ENCODE data around the gene MIB2.

MIB2 gene

DNA sequence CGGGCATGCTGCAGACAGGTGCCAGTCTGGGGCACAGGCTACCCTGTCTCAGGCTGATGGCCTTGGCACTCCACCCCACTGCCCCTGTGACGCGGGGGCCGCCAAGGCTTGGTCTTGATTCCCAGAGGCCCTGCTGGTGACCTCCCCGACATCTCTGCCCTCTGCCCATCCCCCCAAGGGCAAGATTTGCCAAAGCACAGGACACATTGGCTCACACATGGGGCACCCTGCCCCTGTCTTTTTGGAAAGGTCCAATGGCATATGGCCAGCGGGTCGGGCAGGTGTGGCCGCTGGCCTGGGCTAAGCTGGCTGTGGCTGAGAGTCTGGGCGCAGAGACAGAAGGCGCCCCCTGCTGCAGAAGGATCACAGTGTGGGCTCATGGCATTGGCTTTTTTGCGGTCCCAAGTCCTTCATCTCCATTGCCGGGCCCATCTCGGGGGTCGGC, 4.6 kb downstream of the MIB2 start:
- DNase-seq (ENCODE audit: low read depth): no peak
- no peak overlapping the region for H3K4me3 ChIP-seq (ENCODE audit: control insufficient read depth, low read depth, low read length)
- TF ChIP-seq, protein P1, sequence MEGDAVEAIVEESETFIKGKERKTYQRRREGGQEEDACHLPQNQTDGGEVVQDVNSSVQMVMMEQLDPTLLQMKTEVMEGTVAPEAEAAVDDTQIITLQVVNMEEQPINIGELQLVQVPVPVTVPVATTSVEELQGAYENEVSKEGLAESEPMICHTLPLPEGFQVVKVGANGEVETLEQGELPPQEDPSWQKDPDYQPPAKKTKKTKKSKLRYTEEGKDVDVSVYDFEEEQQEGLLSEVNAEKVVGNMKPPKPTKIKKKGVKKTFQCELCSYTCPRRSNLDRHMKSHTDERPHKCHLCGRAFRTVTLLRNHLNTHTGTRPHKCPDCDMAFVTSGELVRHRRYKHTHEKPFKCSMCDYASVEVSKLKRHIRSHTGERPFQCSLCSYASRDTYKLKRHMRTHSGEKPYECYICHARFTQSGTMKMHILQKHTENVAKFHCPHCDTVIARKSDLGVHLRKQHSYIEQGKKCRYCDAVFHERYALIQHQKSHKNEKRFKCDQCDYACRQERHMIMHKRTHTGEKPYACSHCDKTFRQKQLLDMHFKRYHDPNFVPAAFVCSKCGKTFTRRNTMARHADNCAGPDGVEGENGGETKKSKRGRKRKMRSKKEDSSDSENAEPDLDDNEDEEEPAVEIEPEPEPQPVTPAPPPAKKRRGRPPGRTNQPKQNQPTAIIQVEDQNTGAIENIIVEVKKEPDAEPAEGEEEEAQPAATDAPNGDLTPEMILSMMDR (conservative IDR thresholded peaks at IDR 0.05; ENCODE audit: control insufficient read depth, insufficient read depth, low read depth, low read length): peak; percentile 24

DNA sequence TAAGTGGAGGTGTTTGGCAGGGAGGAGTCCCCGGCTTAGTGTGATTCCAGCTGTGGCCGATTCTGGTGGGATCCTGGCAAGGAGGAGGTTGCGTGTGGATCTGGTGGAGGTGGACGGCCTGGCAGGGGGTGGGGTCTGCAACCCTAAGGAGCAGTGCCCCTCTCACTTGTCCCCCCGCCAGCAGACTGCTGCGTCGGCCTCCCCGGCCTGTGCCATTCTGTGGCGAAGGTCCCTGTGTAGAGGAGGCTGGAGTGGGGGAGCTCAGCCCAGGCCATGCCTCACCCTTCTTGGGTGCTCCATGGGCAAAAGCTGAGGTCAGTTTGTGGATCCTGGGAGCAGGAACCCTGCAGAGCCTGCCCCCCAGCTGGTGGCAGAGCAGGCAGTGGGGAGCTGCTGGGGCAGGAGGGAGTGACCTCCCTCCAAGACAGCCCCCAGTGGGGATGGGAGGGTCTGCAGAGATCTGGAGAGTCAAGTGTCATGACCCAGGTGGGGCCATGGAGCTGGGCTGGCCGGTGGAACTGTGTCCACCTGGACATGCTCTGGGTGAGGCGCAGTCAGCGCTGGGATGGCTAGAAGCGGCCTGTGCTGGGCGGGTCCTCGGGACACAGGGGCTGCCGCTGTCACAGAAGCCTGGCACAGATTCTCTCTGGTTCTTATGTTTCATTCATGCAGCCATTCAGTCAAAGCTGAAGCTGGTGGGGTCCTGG, 5.3 kb downstream of the MIB2 start:
- DNase-seq (ENCODE audit: low read depth): no peak
- TF ChIP-seq, protein P1 (conservative IDR thresholded peaks at IDR 0.05; ENCODE audit: control insufficient read depth, insufficient read depth, low read depth, low read length): no peak

GRCh38 chr1:1621173-1622009, 6.1 kb downstream of the MIB2 start:
- no peak for DNase-seq (ENCODE audit: low read depth)
- TF ChIP-seq, protein P1 (conservative IDR thresholded peaks at IDR 0.05; ENCODE audit: control insufficient read depth, insufficient read depth, low read depth, low read length): no peak
- H3K4me3 ChIP-seq (ENCODE audit: control insufficient read depth, low read depth, low read length): no peak overlapping the region

More for the DNA sequence above, 5.3 kb downstream of the MIB2 start:
- H3K4me3 ChIP-seq (ENCODE audit: control insufficient read depth, low read depth, low read length): no peak overlapping the region

- TF ChIP-seq, protein P1 (conservative IDR thresholded peaks at IDR 0.05; ENCODE audit: control insufficient read depth, insufficient read depth, low read depth, low read length): no peak
- no peak overlapping the region for H3K4me3 ChIP-seq (ENCODE audit: control insufficient read depth, low read depth, low read length)
- DNase-seq (ENCODE audit: low read depth): peak; percentile 37
Observed at GRCh38 chr1:1622010-1622787, 6.9 kb downstream of the MIB2 start.

GRCh38 chr1:1622788-1623094, 7.4 kb downstream of the MIB2 start:
- no peak overlapping the region for H3K4me3 ChIP-seq (ENCODE audit: control insufficient read depth, low read depth, low read length)
- TF ChIP-seq, protein P1 (conservative IDR thresholded peaks at IDR 0.05; ENCODE audit: control insufficient read depth, insufficient read depth, low read depth, low read length): no peak
- DNase-seq (ENCODE audit: low read depth): no peak

GRCh38 chr1:1623181-1623630, 7.9 kb downstream of the MIB2 start:
- no peak overlapping the region for H3K4me3 ChIP-seq (ENCODE audit: control insufficient read depth, low read depth, low read length)
- TF ChIP-seq, protein P1 (conservative IDR thresholded peaks at IDR 0.05; ENCODE audit: control insufficient read depth, insufficient read depth, low read depth, low read length): no peak

More at GRCh38 chr1:1623181-1623630, 7.9 kb downstream of the MIB2 start:
- no peak for DNase-seq (ENCODE audit: low read depth)
